HG03558 (cell line): ENCODE results near the gene GLIS1.

Experiments used
- ATAC-seq: cut with Tn5 transposase; IDR thresholded peaks from one replicate; pipeline ENCODE4 v1.9.1; 2021; ENCODE audit warnings: moderate number of reproducible peaks; ENCODE audit not compliant: unreplicated experiment; ENCODE audit errors: extremely low read depth

Gene GLIS1

GRCh38 chr1:53575141-53575954 lies 163.6 kb downstream of the GLIS1 start:
- ATAC-seq = no peak

- no peak for ATAC-seq
Measured at GRCh38 chr1:53574621-53575020, 164.3 kb downstream of the GLIS1 start.

- ATAC-seq = no peak
Measured at GRCh38 chr1:53573931-53574330, 165.0 kb downstream of the GLIS1 start.

- no peak for ATAC-seq
Measured at GRCh38 chr1:53573522-53573921, 165.4 kb downstream of the GLIS1 start.

- ATAC-seq = no peak
Measured at GRCh38 chr1:53572815-53573173, 166.2 kb downstream of the GLIS1 start.

- no peak for ATAC-seq
Measured at GRCh38 chr1:53572065-53572814, 166.7 kb downstream of the GLIS1 start.

GRCh38 chr1:53568540-53568939 lies 170.4 kb downstream of the GLIS1 start:
- ATAC-seq = no peak

GRCh38 chr1:53567851-53568250 lies 171.1 kb downstream of the GLIS1 start:
- no peak for ATAC-seq

- no peak for ATAC-seq
Measured at GRCh38 chr1:53567450-53567849, 171.5 kb downstream of the GLIS1 start.

- ATAC-seq = no peak
Measured at GRCh38 chr1:53563611-53564010, 175.4 kb downstream of the GLIS1 start.

GRCh38 chr1:53562981-53563379 lies 176.0 kb downstream of the GLIS1 start:
- no peak for ATAC-seq

GRCh38 chr1:53562291-53562980 lies 176.5 kb downstream of the GLIS1 start:
- ATAC-seq = no peak

- no peak for ATAC-seq
Measured at GRCh38 chr1:53561503-53562105, 177.4 kb downstream of the GLIS1 start.

GRCh38 chr1:53560581-53561502 lies 178.1 kb downstream of the GLIS1 start:
- no peak for ATAC-seq

- no peak for ATAC-seq
Measured at GRCh38 chr1:53559854-53560580, 178.9 kb downstream of the GLIS1 start.

GRCh38 chr1:53559391-53559815 lies 179.6 kb downstream of the GLIS1 start:
- no peak for ATAC-seq

GRCh38 chr1:53558739-53559315 lies 180.1 kb downstream of the GLIS1 start:
- ATAC-seq = no peak

GRCh38 chr1:53557830-53558738 lies 180.9 kb downstream of the GLIS1 start:
- ATAC-seq = no peak
